GM12864 (cell line): ENCODE measurements around the gene EFCAB12.
A peak's percentile ranks its signal among the peaks of the same experiment; 100 is the strongest.

ENCODE experiments used
- DNase-seq: peaks from one replicate; pipeline ENCODE4 v3.0.0-alpha.2; 2011; ENCODE audit warnings: low read depth
- H3K4me3 ChIP-seq: 2 replicates; pipeline ENCODE4 v1.5.1; 2011; ENCODE audit warnings: mild to moderate bottlenecking, low read depth, low read length, control low read depth
- CTCF ChIP-seq: IDR thresholded peaks from 2 replicates; pipeline ENCODE4 v1.5.1; 2011; ENCODE audit warnings: low read depth, mild to moderate bottlenecking, moderate library complexity, low read length, control low read depth, inconsistent platforms; ENCODE audit errors: missing control alignments

Gene EFCAB12

GRCh38 chr3:129428376-129429079 lies at the start of gene EFCAB12:
TSS of gene EFCAB12 (minus strand) at chr3:129428636. CDS start at chr3:129428488, 148 bp downstream.
- DNase-seq = no peak
- peak within 1 kb of the TSS; percentile 30 for H3K4me3 ChIP-seq
- TF ChIP-seq CTCF = no peak

GRCh38 chr3:129476586-129476985 lies 48.1 kb upstream of the EFCAB12 start:
- no peak for TF ChIP-seq CTCF
- DNase-seq = no peak
- H3K4me3 ChIP-seq = no peak overlapping the region

- no peak for TF ChIP-seq CTCF
- no peak overlapping the region for H3K4me3 ChIP-seq
- DNase-seq = no peak
These were observed 47.4 kb upstream of the EFCAB12 start for GRCh38 chr3:129475863-129476262.

- no peak overlapping the region for H3K4me3 ChIP-seq
- DNase-seq = no peak
- no peak for TF ChIP-seq CTCF
These were observed 46.8 kb upstream of the EFCAB12 start for GRCh38 chr3:129474984-129475804.

- TF ChIP-seq CTCF = no peak
- no peak for DNase-seq
- no peak overlapping the region for H3K4me3 ChIP-seq
These were observed 45.3 kb upstream of the EFCAB12 start for GRCh38 chr3:129473769-129474152.

GRCh38 chr3:129473067-129473768 lies 44.8 kb upstream of the EFCAB12 start:
- H3K4me3 ChIP-seq = no peak overlapping the region
- TF ChIP-seq CTCF = no peak
- DNase-seq = no peak
